ENCODE results near the gene RCAN2. TPM values are rescaled to one million over a fixed set of nuclear protein-coding genes. Genes with fewer than 3 reads are reported as not detected.

The RCAN2 gene
- total RNA-seq, 4 donors from 2014 or later: 4.7 to 23.1 (median 6.6) TPM

DNA sequence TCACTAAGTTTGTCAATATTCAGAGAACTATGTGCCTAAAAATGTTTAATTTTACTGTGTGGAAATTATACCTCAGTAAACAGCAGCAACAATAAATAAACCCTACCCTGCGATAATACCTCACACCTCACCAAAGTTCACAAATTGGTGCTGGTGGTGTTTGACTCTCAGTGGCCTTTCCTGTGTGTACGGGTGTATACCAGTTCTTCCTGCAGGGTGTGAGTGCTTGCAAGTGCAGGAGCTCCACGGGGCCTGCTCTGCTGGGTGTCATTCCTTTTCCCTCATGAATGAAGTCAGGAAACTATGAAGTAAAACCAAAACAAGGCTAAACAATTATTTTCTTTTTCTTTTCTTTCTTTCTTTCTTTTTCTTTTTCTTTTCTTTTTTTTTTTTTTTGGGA, 316.3 kb downstream of the RCAN2 start:
- Histone ChIP-seq H3K27me3 (no peaks in the 10 kb centered on the region), H3K4me1 (peaks cover 0 to 14% (median 0%) of the 10 kb centered on the region in 4 donors), H3K36me3 (no peaks in the 10 kb centered on the region), H3K9me3 (no peaks in the 10 kb centered on the region), H3K27ac (peak overlapping the region in 1 of 4 donors; percentile 7), H3K4me3 (no peak overlapping the region)
- DNase-seq: no peak
- TF ChIP-seq POLR2A (IDR thresholded peaks at IDR 0.05) (no peak), CTCF (IDR thresholded peaks at IDR 0.05) (no peak)

GRCh38 chr6:46172176-46172575, 319.1 kb downstream of the RCAN2 start:
- Histone ChIP-seq H3K9me3 (no peaks in the 10 kb centered on the region), H3K27me3 (no peaks in the 10 kb centered on the region), H3K27ac (no peak overlapping the region), H3K4me3 (no peak overlapping the region), H3K36me3 (no peaks in the 10 kb centered on the region), H3K4me1 (peaks cover 0 to 14% (median 0%) of the 10 kb centered on the region in 4 donors)
- no peak for DNase-seq
- TF ChIP-seq POLR2A (IDR thresholded peaks at IDR 0.05): no peak
- TF ChIP-seq CTCF (IDR thresholded peaks at IDR 0.05): no peak

Other genes starting within 250 kb of the RCAN2 start
- 1 to 10 TPM; 1.2 to 8.3 (median 3.4) TPM for gene CYP39A1, start 161.4 kb upstream of the RCAN2 start, total RNA-seq
- 10 to 100 TPM; 14.9 to 57.8 (median 25.8) TPM for gene SLC25A27, start 161.5 kb upstream of the RCAN2 start, total RNA-seq
- under 1 TPM; 0.18 to 0.83 (median 0.48) TPM for gene TDRD6, start 196.4 kb upstream of the RCAN2 start, total RNA-seq
- 1 to 10 TPM in 1 of 4 donors, under 1 TPM in 3; 0.53 to 3.3 (median 0.73) TPM for gene PLA2G7, start 243.9 kb upstream of the RCAN2 start, total RNA-seq